Motor neuron (in vitro differentiated cells): Measurements from ENCODE around the gene YIPF3. TPM values are rescaled to one million over a fixed set of nuclear protein-coding genes. Genes with fewer than 3 reads are reported as not detected.

Experiments used
- ATAC-seq, 8 experiments: fragments of 200-7000 bp; cut with Tn5 transposase; replicated peaks in 6 of 8; 2 replicates each; pipeline ENCODE4 v1.8.0; 2021; ENCODE audit warnings: mild to moderate bottlenecking in 8 of 8, moderate library complexity in 8 of 8
- H3K27ac ChIP-seq, 2 donors: fragments of 250-450 bp; sonication (Bioruptor Pico); 2 replicates each; pipeline ENCODE4 v1.9.0; 2021; ENCODE audit warnings: antibody characterized with exemption in 2 of 2, mild to moderate bottlenecking in 2 of 2, moderate library complexity in 1 of 2
- H3K4me1 ChIP-seq, 2 donors: fragments of 250-450 bp; sonication (Bioruptor Pico); replicated peaks in 1 of 2; 2 replicates each; pipeline ENCODE4 v1.6.1; 2021; ENCODE audit warnings: antibody characterized with exemption in 2 of 2, mild to moderate bottlenecking in 2 of 2, moderate library complexity in 1 of 2
- H3K4me3 ChIP-seq, 5 donors: fragments of 250-450 bp; sonication (Bioruptor Pico); 2 replicates each; pipeline ENCODE4 v1.9.0; 2021; ENCODE audit warnings: antibody characterized with exemption in 5 of 5, mild to moderate bottlenecking in 5 of 5, moderate library complexity in 4 of 5
- WGBS, 10 experiments: fragments of 450-650 bp; shearing (Covaris generic); methylation state at CpG; one replicate each; pipeline ENCODE4 v1.0.0; 2022; 5-methylcytosine and 5-hydroxymethylcytosine counted together
- in situ Hi-C, 9 experiments: fragments of 400-800 bp; cut with MboI; loops; one replicate each; pipeline ENCODE4 v1.15.0; 2021; ENCODE audit warnings: low sequenced_read_pairs in 9 of 9, low pct_unique_long_range_greater_than_20kb in 2 of 9; ENCODE audit not compliant: unreplicated experiment in 9 of 9
- total RNA-seq, 8 experiments: library from RNA; unstranded; fragments of 300-600 nt; gene quantifications; 2 replicates each; pipeline versions ENCODE4 v1.2.3 to v1.2.4, GENCODE V29; 2022

Gene YIPF3
- total RNA-seq, 8 experiments from 2014 or later, result 59.3 to 142 (median 101) TPM

DNA sequence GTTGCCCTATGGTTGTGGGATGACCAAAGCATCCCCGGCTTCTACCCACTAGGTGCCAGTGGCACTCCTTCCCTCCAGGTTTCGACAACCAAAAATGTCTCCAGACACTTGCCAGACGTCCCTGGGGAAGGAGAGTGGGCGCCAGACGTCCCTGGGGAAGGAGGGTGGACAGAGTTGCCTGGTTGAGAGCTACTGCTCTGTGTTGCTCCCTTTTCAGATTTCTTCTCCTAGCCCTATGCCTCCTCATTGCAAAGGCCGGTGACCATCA is 19.7 kb downstream of the YIPF3 start:
- in situ Hi-C loops, result no loop called here
- H3K4me1 ChIP-seq, result no peaks in the 10 kb centered on the region
- H3K4me3 ChIP-seq, result no peak overlapping the region
- no peak for ATAC-seq
- H3K27ac ChIP-seq, result no peak overlapping the region
- WGBS, 10 experiments, result 64 to 100% (median 89%) methylated on average over 1 to 4 of the region's 6 CpGs; no CpG with 5 or more reads in 4 of the 10 experiments

DNA sequence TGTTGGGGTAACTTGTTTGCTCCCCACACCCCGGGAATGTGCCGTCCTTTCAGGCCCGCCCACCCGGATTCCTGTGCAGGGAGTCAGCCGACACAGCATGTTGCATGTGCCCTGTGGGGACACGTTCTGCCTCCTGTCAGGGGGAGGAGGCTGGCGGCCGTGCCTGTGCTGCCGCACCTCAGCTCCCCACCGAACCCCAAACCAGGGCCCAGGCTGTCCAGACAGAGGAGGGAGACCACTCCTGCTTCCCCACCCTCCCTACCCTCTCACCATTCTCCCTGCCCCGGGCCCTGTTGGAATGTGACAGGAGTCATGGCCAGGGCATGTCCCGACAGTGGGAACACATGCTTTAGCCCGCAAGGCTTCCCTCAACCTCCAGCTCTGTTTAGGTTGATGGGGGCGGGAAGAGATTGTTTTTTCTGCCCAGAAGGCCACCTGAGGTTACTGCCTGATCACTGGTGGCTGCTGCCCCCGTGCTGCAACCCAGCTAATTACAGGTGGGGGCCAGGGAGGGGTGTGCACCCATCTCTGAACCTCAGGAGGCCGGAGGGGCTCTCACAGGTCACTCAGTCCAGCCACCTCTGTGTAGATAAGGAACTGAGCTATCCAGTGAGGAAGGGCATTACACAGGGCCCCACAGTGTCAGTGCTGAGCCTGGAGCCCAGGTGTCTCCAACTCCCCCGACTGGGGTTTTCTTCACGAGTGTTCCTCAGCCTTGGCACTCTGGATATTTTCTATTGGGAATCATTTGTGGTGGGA is 20.2 kb downstream of the YIPF3 start:
- H3K27ac ChIP-seq, result no peak overlapping the region
- 95 to 100% (median 100%) methylated on average over 1 to 3 of the region's 18 CpGs; no CpG with 5 or more reads in 7 of the 10 experiments for WGBS, 10 experiments
- ATAC-seq, result peak; percentile 15 to 64 (median 48)
- in situ Hi-C loops, result no loop called here
- H3K4me1 ChIP-seq, result no peaks in the 10 kb centered on the region
- H3K4me3 ChIP-seq, result no peak overlapping the region

DNA sequence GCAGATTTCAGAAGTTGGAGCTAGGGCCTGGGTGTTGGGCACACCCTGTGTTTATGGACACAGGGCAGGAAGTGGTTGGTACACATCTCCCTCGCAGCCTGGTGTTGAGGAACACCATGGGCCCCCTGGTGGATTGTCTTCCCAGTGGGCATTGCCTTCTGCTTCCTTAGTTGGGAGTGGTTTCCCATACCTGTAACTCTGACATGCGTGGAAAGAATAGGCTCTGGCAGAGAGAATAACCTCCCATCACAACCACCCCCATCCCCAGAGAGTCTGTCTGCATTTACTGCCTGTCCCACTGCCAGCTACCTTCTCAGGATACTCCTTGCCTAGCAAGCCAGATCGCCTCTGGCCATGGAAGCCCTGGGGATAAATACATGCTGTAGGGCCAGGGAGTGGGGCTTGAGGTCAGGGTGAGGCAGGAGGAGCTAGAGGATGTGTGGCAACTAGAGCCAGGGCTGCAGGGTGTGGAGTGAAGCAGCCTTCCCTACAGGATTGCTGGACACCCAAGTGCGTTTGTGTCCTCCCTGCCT is 21.3 kb downstream of the YIPF3 start:
- 67 to 100% (median 80%) methylated on average over 1 to 2 of the region's 4 CpGs; no CpG with 5 or more reads in 5 of the 10 experiments for WGBS, 10 experiments
- no peak overlapping the region for H3K27ac ChIP-seq
- no peaks in the 10 kb centered on the region for H3K4me1 ChIP-seq
- ATAC-seq, result peak in 5 of 8 experiments; percentile 7 to 17 (median 15)
- H3K4me3 ChIP-seq, result no peak overlapping the region
- in situ Hi-C loops, result no loop called here

DNA sequence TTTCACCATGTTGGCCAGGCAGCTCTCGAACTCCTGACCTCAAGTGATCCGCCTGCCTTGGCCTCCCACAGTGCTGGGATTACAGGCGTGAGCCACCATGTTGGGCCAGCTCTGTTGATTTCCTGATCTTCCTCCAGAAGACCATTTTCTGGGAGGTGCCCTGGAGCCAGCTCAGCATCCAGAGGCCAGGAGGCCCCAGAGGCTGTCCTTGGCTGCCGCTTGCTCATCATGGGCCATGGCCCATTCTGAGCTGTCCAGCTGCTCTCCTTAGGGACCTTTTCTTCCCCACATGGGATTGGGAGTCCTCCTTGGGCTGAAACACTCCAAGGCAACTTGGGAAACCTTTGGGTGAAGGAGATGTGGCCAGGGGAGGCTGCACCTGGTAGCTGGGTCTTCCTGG is 22.0 kb downstream of the YIPF3 start:
- Histone ChIP-seq H3K4me3 (no peak overlapping the region), H3K4me1 (no peaks in the 10 kb centered on the region), H3K27ac (no peak overlapping the region)
- WGBS, 10 experiments, result 20 to 100% (median 100%) methylated on average over 1 to 2 of the region's 4 CpGs; no CpG with 5 or more reads in 6 of the 10 experiments
- in situ Hi-C loops, result no loop called here
- no peak for ATAC-seq

DNA sequence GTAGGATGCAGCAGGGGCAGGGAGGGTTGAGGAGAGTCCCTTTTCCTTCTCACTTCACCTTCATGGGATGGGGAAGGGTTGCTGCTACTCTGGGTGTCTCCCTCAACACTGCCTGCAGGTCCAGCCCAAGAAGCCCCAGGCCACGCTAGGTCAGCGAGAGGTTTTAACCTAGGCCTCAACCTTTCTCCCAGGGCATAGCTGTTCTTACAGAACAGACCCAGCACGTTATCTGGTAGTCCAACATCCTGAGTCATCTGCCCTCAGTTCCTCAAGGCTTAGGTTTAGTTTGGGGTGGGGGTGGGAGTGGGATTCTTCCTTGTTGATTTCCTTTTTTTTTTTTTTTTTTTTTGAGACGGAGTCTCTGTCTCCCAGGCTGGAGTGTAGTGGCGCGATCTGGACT is 22.4 kb downstream of the YIPF3 start:
- in situ Hi-C loops, result no loop called here
- no peak overlapping the region for H3K27ac ChIP-seq
- no peaks in the 10 kb centered on the region for H3K4me1 ChIP-seq
- H3K4me3 ChIP-seq, result no peak overlapping the region
- 90 to 100% (median 100%) methylated on average over 2 to 3 of the region's 6 CpGs; no CpG with 5 or more reads in 5 of the 10 experiments for WGBS, 10 experiments
- ATAC-seq, result no peak

DNA sequence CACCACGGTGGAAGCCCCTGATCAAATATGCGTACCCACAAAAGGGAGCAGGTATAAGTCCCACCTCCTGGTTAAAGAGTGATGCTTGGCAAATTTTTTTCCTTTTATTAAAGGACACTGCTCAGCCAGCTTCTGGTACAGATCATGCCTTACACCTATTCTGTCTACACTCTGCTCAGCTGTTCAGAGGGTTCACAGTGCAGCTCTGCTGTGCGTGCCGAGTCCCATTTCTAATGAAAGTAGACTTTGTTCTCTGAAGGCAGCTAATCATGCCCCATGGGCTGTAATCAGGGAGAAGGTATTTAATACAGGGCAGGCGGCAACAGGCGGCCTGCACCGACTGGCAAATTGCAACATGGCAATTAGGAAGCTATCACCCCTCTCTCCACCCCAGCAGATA is 22.9 kb downstream of the YIPF3 start:
- in situ Hi-C loops, result no loop called here
- H3K27ac ChIP-seq, result no peak overlapping the region
- H3K4me1 ChIP-seq, result no peaks in the 10 kb centered on the region
- H3K4me3 ChIP-seq, result no peak overlapping the region
- ATAC-seq, result no peak
- WGBS, 10 experiments, result 91 to 100% (median 97%) methylated on average over 1 to 7 of the region's 7 CpGs; no CpG with 5 or more reads in 3 of the 10 experiments

DNA sequence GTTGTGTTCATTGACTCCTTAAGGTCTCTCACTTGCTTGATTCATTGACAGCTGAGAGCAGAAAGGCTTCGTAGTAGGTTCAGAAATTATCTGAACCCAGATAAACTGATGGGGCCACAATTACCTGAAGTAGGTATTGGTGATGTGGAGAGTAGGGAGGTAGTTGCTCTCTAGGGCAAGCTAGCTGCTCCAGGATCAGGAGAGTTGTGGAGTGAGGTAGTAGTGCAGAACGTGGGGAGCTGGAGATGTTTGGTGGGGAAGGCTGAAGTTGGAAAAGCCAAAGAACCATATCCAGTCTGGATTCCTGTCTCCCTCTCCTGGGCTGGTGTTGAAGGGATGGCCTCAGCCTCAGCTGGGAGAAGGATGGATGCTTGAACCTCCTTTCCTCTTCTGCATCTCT is 23.5 kb downstream of the YIPF3 start:
- ATAC-seq, result no peak
- H3K4me1 ChIP-seq, result no peaks in the 10 kb centered on the region
- in situ Hi-C loops, result no loop called here
- no peak overlapping the region for H3K4me3 ChIP-seq
- H3K27ac ChIP-seq, result no peak overlapping the region
- WGBS, 10 experiments, result 40 to 100% (median 80%) methylated on average over 1 to 2 of the region's 2 CpGs; no CpG with 5 or more reads in 5 of the 10 experiments

DNA sequence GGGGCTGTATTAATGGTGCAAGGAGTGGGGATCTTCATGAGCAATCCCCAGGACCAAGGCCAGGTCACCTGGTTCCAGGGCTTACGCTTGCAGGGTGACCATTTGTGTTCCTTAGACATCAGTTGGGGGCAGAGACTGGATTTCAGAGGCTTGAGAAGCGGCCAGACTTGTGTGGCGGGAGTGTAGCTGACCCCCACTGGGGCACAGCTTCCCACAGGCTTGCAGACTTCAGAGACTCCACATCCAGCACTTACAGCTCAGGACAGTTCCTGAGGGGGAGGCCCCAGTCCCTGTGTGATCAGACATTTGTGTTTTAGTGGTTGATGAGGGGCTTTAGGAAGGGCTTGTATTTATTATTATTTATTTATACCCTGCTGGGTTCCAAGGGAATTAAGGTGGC is 24.1 kb downstream of the YIPF3 start:
- peak in 4 of 8 experiments; percentile 9 to 48 (median 28) for ATAC-seq
- 60 to 100% (median 100%) methylated on average over 1 to 2 of the region's 3 CpGs; no CpG with 5 or more reads in 7 of the 10 experiments for WGBS, 10 experiments
- in situ Hi-C loops, result no loop called here
- Histone ChIP-seq H3K4me3 (no peak overlapping the region), H3K4me1 (no peaks in the 10 kb centered on the region), H3K27ac (no peak overlapping the region)

DNA sequence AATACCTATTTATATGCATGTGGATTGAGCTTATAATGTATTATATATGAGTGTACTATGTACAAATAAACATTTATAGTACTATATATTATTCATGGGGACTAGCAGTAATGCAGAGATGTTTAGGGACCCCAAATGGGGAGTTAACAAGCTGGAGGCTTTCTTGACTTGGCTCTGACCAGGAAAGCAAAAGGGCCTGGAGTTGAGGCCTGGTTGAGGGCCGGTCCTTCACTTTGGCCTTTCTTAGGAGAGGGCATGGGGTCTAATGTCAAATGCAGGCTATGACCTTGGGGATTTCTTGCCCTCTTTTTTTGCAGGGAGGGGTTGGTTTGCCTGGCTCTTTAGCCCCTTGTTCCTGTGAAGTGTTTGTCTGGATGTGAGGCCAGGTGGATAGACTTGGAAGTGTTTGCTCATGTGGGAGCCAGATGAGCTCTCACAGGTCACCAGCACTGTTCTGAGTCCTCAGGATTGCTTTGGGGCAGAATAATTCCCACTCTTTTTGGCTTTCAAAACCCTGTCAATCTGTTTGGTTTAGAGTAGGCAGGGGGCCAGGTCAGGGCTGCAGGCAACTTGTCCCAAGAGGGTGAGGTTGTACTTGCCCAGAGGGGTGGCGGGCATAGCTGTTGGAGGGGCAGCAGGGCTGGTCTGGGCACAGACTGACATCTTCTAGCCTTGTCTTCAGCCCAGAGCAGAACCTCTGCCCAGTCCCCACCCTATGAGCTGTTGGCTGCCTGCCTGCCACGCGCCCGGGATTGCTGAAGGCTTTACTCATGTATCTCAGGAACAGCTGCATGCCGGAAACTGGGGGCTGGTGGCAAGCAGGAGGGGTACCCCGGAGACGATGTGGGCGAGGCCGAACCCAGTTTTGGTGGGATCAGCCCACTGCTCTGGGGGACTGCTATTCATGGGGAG is 24.7 kb downstream of the YIPF3 start:
- ATAC-seq, result peak in 4 of 8 experiments; percentile 67 to 88 (median 76)
- Histone ChIP-seq H3K4me1 (no peaks in the 10 kb centered on the region), H3K27ac (no peak overlapping the region), H3K4me3 (no peak overlapping the region)
- 0 to 100% (median 68%) methylated on average over 1 to 5 of the region's 10 CpGs; no CpG with 5 or more reads in 5 of the 10 experiments for WGBS, 10 experiments
- in situ Hi-C loops, result no loop called here

DNA sequence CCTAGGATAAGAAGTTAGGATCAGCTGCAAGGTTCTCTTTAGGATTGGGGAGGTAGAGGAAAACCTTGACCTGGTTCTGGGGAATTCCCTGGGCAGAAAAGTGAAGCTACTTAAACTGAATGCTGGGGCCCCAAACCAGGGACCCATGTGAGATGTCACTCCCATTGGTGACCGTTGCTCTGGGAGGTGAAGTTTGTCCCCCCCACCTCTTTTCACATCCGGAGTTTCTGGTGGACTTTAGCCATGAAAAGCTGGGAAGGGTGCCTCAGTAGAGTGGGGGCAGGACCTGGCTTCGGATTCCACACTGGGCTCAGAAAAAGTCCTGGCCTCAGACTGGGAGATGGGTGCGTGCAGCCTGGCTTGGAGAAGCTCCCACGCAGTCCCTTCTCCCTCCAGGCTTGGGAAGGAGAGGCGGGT is 26.2 kb downstream of the YIPF3 start:
- 63 to 100% (median 98%) methylated on average over 1 to 5 of the region's 6 CpGs; no CpG with 5 or more reads in 6 of the 10 experiments for WGBS, 10 experiments

DNA sequence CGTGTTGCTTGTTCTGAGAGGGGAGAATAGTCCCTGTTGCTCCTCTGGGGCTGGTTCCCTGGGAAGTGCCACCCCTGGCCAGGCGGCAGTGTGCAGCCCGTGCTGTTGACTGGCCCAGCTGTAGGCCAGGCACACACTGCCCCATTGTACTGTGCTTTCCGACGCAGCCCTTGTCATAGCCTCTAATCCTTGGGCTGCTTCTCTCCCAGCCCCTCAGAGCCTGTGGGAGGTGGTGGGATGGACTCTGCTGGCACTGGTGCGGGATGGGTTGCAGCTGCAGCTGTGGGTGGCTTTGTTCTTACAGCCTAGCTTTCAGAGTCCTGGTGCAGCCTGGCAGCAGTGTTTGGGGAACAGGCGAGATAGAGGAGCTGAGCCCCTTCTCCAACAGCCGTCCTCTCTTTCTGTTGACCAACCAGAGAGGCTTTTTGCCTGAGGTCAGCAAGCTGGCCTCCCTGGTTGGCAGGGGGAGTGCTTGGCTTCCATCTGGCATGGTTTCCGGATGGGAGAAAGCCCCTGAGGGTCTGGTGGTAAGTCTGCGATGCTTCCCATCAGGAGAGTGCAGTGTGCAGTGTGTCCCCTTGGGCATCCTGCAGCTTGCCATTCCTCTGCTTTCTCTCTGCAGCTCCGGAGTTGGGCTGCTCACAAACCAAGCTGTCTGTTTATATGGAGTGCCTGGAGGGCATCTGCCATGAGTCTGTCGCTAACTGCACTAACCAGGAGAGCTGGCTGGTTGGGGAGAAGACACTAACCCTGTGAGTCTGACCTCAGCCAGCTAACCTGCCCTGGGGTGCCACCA is 27.3 kb downstream of the YIPF3 start:
- in situ Hi-C loops, result no loop called here
- Histone ChIP-seq H3K27ac (no peak overlapping the region), H3K4me3 (no peak overlapping the region), H3K4me1 (no peaks in the 10 kb centered on the region)
- peak in 1 of 8 experiments; percentile 17 for ATAC-seq
- 80 to 100% (median 100%) methylated on average over 1 to 2 of the region's 12 CpGs; no CpG with 5 or more reads in 4 of the 10 experiments for WGBS, 10 experiments

More for the DNA sequence above, 26.2 kb downstream of the YIPF3 start:
- Histone ChIP-seq H3K27ac (no peak overlapping the region), H3K4me1 (no peaks in the 10 kb centered on the region), H3K4me3 (no peak overlapping the region)
- ATAC-seq, result no peak
- in situ Hi-C loops, result no loop called here

DNA sequence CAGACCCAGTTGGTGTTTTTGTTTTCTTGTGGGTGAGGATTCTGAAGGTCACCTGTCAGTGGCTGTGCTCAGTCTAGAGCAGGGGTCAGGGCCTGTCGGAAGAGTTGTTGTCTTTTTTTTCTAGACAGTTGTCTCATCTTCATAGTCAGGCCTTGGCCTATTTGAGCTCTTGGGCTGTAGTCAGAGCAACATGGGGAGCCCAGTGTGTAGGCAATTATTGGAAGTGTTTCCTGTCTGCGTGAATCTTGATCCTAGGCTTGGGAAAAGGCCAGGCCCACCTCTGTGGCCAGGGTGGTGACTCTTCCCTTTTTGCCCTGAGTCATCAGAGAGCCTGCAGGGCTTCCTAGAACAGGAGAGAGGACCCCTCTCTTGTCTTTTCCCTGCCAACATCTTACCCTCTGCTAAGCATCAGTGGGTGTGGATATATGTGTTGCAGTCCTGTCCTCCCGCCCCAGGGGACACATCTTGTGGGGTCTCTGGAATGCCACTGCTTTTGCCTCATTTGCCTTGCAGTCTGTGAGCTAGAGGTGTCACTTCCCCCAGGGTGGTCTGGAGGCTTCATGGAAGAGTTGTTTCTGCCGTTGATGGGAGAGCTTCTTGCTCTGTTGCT is 28.0 kb downstream of the YIPF3 start:
- in situ Hi-C loops, result no loop called here
- ATAC-seq, result no peak
- Histone ChIP-seq H3K4me3 (no peak overlapping the region), H3K27ac (no peak overlapping the region), H3K4me1 (no peaks in the 10 kb centered on the region)
- 17 to 100% (median 92%) methylated on average over 1 to 2 of the region's 4 CpGs; no CpG with 5 or more reads in 5 of the 10 experiments for WGBS, 10 experiments
